Epithelial cell of proximal tubule (primary cell): ENCODE results near the gene FBRSL1. TPM values are rescaled to one million over a fixed set of nuclear protein-coding genes. Genes with fewer than 3 reads are reported as not detected.

ENCODE experiments used
- DNase-seq: peaks from one replicate; pipeline ENCODE4 v3.0.0-alpha.2; 2011; ENCODE audit warnings: low read depth
- H3K4me3 ChIP-seq: 2 replicates; pipeline ENCODE4 v1.5.1; 2011; ENCODE audit warnings: low read depth, mild to moderate bottlenecking, low read length
- total RNA-seq: library from RNA; depleted of rRNA; stranded (reverse); fragments of >200 nt; gene quantifications from 2 replicates; pipeline ENCODE4 v1.2.3, GENCODE V29; 2015
- TF ChIP-seq, protein P1 (sequence below): conservative IDR thresholded peaks from 2 replicates; pipeline ENCODE4 v1.5.1; 2012; ENCODE audit warnings: low read depth, mild to moderate bottlenecking, low read length

FBRSL1 gene
- total RNA-seq, 1 donor from 2014 or later = 95.9 TPM

- no peak overlapping the region for H3K4me3 ChIP-seq
- DNase-seq = no peak
- TF ChIP-seq, protein P1, sequence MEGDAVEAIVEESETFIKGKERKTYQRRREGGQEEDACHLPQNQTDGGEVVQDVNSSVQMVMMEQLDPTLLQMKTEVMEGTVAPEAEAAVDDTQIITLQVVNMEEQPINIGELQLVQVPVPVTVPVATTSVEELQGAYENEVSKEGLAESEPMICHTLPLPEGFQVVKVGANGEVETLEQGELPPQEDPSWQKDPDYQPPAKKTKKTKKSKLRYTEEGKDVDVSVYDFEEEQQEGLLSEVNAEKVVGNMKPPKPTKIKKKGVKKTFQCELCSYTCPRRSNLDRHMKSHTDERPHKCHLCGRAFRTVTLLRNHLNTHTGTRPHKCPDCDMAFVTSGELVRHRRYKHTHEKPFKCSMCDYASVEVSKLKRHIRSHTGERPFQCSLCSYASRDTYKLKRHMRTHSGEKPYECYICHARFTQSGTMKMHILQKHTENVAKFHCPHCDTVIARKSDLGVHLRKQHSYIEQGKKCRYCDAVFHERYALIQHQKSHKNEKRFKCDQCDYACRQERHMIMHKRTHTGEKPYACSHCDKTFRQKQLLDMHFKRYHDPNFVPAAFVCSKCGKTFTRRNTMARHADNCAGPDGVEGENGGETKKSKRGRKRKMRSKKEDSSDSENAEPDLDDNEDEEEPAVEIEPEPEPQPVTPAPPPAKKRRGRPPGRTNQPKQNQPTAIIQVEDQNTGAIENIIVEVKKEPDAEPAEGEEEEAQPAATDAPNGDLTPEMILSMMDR = no peak
Measured at GRCh38 chr12:132544498-132544897, 54.5 kb downstream of the FBRSL1 start.

DNA sequence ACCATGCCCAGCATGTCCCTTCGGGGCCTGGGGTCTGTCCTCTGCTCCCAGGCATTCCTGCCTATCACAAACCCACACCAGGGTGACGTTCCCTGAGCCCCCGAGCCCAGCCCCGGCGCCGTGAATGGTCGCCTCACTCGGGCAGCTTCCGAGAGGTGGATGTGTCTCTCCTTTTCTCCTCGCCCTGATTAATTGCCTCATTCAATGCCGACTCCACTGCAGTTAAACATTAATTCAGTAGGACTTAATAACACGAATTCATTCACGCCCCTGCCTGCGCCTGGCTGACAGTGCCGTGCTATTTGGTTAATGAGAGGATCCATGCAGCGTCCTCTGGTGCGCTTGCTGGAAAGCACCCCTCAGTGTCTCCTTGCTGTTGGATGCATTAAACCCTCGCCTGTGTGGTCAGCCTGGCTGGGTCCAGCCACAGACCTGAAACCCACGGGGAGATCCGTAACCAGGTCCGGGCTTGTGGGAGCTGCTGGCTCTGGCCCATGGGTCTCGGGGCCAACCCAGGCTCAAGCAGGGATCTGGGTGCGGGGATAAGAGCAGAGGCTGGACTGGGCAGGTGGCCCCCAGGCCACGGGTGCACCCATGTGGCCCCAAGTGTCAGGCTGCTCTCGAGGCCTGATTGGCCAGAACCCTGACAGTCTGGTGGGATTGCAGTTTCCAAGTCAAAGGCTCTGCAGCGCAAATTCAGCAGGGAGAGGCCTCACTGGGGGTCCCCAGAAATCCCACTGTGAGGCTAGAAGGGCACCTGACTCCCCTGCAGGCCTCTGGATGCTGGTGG lies 55.4 kb downstream of the FBRSL1 start:
- H3K4me3 ChIP-seq = peak overlapping the region; percentile 25
- TF ChIP-seq, protein P1 = no peak
- no peak for DNase-seq

GRCh38 chr12:132545955-132546354 lies 56.0 kb downstream of the FBRSL1 start:
- no peak for DNase-seq
- H3K4me3 ChIP-seq = no peak overlapping the region
- TF ChIP-seq, protein P1 = no peak

- DNase-seq = no peak
- TF ChIP-seq, protein P1 = no peak
- no peak overlapping the region for H3K4me3 ChIP-seq
Measured at GRCh38 chr12:132546647-132547046, 56.7 kb downstream of the FBRSL1 start.

DNA sequence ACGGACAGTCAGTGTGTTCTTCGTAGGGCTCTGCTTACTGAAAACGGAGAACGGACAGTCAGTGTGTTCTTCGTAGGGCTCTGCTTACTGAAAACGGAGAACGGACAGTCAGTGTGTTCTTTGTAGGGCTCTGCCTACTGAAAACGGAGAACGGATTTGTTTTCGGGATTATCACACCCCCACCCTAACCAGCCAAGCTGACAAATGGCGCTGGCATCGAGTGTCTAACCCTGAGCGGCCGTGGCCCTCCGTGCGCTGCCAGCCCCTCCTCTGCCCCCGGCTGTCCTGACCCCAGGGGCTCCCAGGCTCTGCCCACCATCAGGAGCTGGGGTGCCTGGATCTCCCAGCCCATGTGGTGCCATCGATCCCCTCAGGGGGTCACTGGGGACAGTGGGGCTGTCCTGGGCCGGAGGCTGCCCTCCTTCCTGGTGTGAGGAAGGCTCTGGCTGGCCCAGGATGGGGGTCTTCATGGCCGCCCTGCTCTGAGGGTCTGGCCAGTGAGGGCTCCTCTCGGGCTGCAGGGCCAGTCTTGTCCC lies 57.3 kb downstream of the FBRSL1 start:
- no peak overlapping the region for H3K4me3 ChIP-seq
- TF ChIP-seq, protein P1 = no peak
- no peak for DNase-seq

DNA sequence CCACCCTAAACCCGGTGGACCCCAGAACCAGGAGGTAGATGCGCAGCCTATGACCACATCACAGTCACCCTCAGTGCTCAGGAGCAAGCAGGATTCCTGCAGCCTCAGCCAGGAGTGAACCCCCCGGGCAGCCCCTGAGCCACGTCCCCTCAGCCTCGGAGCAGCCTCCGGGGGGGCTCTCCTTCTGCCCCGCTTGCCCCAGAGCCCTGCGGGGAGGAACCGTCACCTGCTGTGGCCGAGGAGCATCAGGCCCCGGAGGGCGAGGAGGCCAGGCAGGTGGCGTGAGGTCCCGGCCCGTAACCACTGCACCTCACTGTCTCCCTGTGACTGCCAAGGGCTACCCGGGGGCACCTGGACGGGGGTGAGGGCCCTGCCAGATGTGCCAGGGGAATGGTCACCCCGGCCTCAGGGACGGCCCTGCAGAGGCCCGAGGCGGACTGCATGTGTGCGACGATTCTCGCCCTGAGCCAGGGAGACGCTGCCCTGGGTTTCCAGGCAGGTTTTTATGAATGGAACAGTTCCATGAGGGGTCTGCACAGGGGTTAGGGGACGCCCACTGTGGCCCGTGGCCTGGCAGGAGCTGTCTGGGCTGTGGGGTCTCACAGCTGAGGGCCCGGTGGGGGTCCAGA lies 58.6 kb downstream of the FBRSL1 start:
- TF ChIP-seq, protein P1 = no peak
- no peak for DNase-seq
- H3K4me3 ChIP-seq = no peak overlapping the region
